Fibroblast of pulmonary artery (primary cell): Measurements from ENCODE around the gene NCCRP1.

Source experiments
- DNase-seq: peaks from one replicate; pipeline ENCODE4 v3.0.0-alpha.2; 2010; ENCODE audit warnings: low read depth
- H3K4me3 ChIP-seq: replicated peaks from 2 replicates; pipeline ENCODE4 v1.5.1; 2011; ENCODE audit warnings: low read depth, mild to moderate bottlenecking, control low read depth, low read length, moderate library complexity
- TF ChIP-seq, protein P1 (sequence below): IDR thresholded peaks from 2 replicates; pipeline ENCODE4 v1.5.1; 2011; ENCODE audit warnings: mild to moderate bottlenecking, control low read depth, low read length, inconsistent platforms; ENCODE audit errors: missing control alignments

The NCCRP1 gene

DNA sequence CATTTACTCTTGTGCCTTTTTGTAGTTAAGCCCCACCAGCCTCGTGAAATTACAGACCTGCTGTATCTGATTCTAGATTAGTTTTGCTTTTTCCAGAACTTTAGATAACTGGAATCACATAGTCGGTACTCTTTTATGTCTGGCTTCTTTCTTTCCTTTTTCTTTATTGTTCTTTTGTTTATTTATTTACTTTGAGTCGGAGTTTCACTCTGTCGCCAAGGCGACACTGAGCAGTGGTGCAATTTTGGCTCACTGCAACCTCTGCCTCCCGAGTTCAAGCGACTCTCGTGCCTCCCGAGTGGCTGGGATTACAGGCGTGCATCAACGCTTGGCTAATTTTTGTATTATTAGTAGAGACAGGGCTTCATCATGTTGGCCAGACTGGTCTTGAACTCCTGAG, 6.0 kb upstream of the NCCRP1 start:
- H3K4me3 ChIP-seq, result no peak overlapping the region
- TF ChIP-seq, protein P1, sequence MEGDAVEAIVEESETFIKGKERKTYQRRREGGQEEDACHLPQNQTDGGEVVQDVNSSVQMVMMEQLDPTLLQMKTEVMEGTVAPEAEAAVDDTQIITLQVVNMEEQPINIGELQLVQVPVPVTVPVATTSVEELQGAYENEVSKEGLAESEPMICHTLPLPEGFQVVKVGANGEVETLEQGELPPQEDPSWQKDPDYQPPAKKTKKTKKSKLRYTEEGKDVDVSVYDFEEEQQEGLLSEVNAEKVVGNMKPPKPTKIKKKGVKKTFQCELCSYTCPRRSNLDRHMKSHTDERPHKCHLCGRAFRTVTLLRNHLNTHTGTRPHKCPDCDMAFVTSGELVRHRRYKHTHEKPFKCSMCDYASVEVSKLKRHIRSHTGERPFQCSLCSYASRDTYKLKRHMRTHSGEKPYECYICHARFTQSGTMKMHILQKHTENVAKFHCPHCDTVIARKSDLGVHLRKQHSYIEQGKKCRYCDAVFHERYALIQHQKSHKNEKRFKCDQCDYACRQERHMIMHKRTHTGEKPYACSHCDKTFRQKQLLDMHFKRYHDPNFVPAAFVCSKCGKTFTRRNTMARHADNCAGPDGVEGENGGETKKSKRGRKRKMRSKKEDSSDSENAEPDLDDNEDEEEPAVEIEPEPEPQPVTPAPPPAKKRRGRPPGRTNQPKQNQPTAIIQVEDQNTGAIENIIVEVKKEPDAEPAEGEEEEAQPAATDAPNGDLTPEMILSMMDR, result no peak
- no peak for DNase-seq

DNA sequence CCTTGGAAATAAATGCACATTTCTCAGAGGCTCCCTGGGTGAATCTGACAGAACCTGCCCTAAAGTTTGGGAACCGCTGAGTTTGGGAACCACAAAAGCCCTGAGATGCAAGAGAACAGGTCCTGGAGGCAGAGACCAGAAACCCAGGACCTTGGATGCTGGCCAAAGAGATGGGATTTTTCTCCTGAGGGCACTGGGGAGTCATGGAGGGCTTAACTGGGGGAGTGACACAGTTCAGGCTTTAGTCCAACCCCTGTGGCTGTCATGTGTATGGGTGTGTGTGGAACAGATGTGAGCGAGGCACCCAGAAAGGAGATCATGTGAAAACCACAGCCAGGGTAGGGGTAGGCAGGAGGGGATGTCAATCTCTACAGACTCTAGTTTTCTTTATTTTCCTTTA, 3.9 kb upstream of the NCCRP1 start:
- no peak for DNase-seq
- H3K4me3 ChIP-seq, result no peak overlapping the region
- TF ChIP-seq, protein P1, result no peak

DNA sequence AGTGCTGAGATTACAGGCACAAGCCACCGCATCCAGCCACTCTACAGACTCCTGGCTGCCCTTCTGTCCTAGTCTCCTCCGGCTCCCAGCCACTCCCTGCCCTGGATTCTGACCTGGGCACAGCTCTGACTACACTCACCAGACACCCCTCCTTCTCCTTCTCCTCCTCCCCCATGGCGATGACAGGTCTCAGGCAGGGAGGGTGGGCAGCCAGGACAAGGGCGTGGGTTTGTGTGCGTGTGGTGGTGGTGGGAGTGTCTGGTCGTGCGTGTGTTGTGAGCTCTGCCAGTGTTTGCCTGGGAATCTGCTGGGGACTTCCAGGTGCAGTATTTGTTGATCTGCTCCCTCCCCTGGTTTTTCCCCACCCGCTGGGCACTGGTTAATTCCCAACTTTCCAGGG, 3.0 kb upstream of the NCCRP1 start:
- DNase-seq, result peak; percentile 17

GRCh38 chr19:39194832-39195542, 1.8 kb upstream of the NCCRP1 start:
- no peak overlapping the region for H3K4me3 ChIP-seq
- TF ChIP-seq, protein P1, result no peak
- no peak for DNase-seq

More for the DNA sequence above, 3.0 kb upstream of the NCCRP1 start:
- TF ChIP-seq, protein P1, result no peak
- H3K4me3 ChIP-seq, result no peak overlapping the region

DNA sequence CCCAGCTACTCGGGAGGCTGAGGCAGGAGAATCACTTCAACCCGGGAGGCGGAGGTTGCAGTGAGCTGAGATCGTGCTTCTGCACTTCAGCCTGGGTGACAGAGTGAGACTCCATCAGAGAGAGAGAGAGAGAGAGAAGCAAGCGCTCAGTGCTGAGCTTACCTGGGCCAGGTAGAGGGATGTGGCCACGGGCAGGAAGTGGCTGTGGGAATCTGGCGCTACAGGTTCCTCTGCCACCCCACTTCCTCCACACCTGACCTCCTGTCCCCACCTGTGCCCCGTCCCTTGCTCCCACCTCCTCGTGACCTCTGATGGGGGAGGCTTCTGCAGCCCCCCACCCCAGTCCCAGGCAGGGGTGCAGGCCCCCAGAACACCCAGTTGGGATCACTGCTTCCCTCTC, 1.0 kb upstream of the NCCRP1 start:
- DNase-seq, result no peak
- TF ChIP-seq, protein P1, result no peak
- no peak overlapping the region for H3K4me3 ChIP-seq

DNA sequence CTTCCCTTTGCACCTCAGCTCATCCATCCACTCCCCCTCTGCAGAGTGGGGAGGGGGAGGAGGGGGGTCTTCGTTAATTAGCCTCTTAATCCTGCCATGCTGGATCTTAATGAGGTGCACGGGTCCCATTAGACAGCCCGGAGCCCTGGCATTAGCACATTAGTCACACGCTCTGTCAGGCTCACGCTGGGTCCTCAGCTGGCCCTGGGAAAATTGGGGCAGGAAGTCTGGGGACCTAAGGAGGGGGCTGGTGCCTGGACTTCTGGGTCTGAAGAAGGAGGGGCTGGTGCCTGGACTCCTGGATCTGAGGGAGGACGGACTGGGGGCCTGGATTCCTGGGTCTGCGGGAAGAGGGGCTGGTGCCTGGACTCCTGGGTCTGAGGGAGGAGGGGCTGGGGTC, 444 bp upstream of the NCCRP1 start:
- TF ChIP-seq, protein P1, result no peak
- no peak overlapping the region for H3K4me3 ChIP-seq
- no peak for DNase-seq

- TF ChIP-seq, protein P1, result no peak
- no peak overlapping the region for H3K4me3 ChIP-seq
- no peak for DNase-seq
Measured at GRCh38 chr19:39197808-39198207, 1.0 kb downstream of the NCCRP1 start.
